Frontal cortex (tissue), 4 donors: ENCODE results near the gene GDF15. TPM values are rescaled to one million over a fixed set of nuclear protein-coding genes. Genes with fewer than 3 reads are reported as not detected.

Experiments used
- DNase-seq, 2 donors: peaks; one replicate each; pipeline ENCODE4 v3.0.0; 2012; ENCODE audit warnings: low spot score in 2 of 2
- FAIRE-seq: peaks from 2 replicates; lab custom pipeline; 2012; peaks lifted over from hg19 to GRCh38; lab: Jason Lieb, UNC
- small RNA-seq: library from RNA; depleted of rRNA; stranded (forward); fragments of <200 nt; gene quantifications from one replicate; pipeline ENCODE3, GENCODE V24; 2014
- total RNA-seq: library from RNA; depleted of rRNA; stranded (reverse); fragments of >200 nt; gene quantifications from one replicate; pipeline ENCODE4 v1.2.3, GENCODE V29; 2014
- donor health status: control.
- donor health status: control.
- donor health status: control.

Gene GDF15
- total RNA-seq, 1 donor from 2014 or later = not detected

GRCh38 chr19:18438331-18439024 lies 52.5 kb downstream of the GDF15 start:
- FAIRE-seq = no peak
- DNase-seq = no peak

Small RNA genes lying within 50 kb of the gene (small RNA-seq; reads per million reads assigned to genes)
- gene MIR3189 = not detected

Other genes with a start within 250 kb of the GDF15 start
- gene PIK3R2, start 233.0 kb upstream of the GDF15 start, total RNA-seq = 24.9 TPM
- gene IFI30, start 212.3 kb upstream of the GDF15 start, total RNA-seq = 0.41 TPM
- gene MPV17L2, start 192.9 kb upstream of the GDF15 start, total RNA-seq = 4.5 TPM
- gene RAB3A, start 182.1 kb upstream of the GDF15 start, total RNA-seq = 42.0 TPM
- gene PDE4C, start 159.7 kb upstream of the GDF15 start, total RNA-seq = 1.2 TPM
- gene IQCN, start 111.7 kb upstream of the GDF15 start, total RNA-seq = 0.41 TPM
- gene JUND, start 104.5 kb upstream of the GDF15 start, total RNA-seq = 35.5 TPM
- 80.3 TPM for gene LSM4, start 63.1 kb upstream of the GDF15 start, total RNA-seq
- 18.3 TPM for gene PGPEP1, start 45.6 kb upstream of the GDF15 start, total RNA-seq
- 0.41 TPM for gene LRRC25, start 11.5 kb downstream of the GDF15 start, total RNA-seq
- 69.3 TPM for gene SSBP4, start 33.2 kb downstream of the GDF15 start, total RNA-seq
- 62.8 TPM for gene ISYNA1, start 52.0 kb downstream of the GDF15 start, total RNA-seq
- gene ELL, start 135.9 kb downstream of the GDF15 start, total RNA-seq = 7.7 TPM
- 178 TPM for gene FKBP8, start 157.4 kb downstream of the GDF15 start, total RNA-seq
- gene KXD1, start 171.7 kb downstream of the GDF15 start, total RNA-seq = 14.7 TPM
- gene UBA52, start 185.7 kb downstream of the GDF15 start, total RNA-seq = 742 TPM
- gene REX1BD, start 202.6 kb downstream of the GDF15 start, total RNA-seq = 17.1 TPM
- 2.4 TPM for gene CRLF1, start 220.6 kb downstream of the GDF15 start, total RNA-seq
- 34.2 TPM for gene TMEM59L, start 226.7 kb downstream of the GDF15 start, total RNA-seq